ENCODE results near the gene SH3PXD2B.

SH3PXD2B gene

DNA sequence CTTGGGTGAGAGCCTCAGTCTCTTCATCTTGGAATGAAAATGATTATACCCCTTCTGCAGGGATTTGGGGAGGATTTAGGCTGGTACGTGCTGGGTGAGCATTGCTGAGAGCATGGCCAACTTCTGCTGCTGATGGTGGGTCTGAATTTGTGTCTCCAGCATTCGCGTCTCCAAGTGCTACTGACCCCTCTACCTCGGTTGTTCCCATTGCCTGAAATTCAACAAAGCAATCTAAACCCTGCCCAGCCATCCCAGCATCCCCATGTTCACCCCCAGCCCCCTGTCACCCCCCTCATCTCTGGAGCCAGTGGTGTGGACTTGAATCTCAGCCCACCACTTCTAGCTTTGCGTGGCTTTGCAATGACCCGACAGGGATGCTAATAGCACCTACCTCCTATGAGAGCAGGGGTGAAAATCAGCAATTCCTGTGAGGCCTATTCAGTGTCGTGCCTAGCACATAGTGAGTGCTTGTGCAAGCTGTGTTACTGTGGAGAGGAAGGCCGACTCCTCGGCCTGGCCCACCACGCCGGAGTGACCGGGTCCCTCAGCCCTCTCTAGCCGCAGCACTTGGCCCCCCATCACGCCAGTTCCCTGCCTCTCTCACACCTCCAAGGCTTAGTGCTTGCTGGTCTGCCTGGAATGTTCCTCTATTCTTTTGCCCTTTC, 43.4 kb upstream of the SH3PXD2B start:
- TF ChIP-seq, protein P1, sequence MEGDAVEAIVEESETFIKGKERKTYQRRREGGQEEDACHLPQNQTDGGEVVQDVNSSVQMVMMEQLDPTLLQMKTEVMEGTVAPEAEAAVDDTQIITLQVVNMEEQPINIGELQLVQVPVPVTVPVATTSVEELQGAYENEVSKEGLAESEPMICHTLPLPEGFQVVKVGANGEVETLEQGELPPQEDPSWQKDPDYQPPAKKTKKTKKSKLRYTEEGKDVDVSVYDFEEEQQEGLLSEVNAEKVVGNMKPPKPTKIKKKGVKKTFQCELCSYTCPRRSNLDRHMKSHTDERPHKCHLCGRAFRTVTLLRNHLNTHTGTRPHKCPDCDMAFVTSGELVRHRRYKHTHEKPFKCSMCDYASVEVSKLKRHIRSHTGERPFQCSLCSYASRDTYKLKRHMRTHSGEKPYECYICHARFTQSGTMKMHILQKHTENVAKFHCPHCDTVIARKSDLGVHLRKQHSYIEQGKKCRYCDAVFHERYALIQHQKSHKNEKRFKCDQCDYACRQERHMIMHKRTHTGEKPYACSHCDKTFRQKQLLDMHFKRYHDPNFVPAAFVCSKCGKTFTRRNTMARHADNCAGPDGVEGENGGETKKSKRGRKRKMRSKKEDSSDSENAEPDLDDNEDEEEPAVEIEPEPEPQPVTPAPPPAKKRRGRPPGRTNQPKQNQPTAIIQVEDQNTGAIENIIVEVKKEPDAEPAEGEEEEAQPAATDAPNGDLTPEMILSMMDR (IDR thresholded peaks at IDR 0.05; ENCODE audit: insufficient read depth, low read depth, low read length, missing control alignments) = no peak
- DNase-seq (ENCODE audit: low read depth) = no peak
- H3K4me3 ChIP-seq (ENCODE audit: low read length) = no peak overlapping the region

DNA sequence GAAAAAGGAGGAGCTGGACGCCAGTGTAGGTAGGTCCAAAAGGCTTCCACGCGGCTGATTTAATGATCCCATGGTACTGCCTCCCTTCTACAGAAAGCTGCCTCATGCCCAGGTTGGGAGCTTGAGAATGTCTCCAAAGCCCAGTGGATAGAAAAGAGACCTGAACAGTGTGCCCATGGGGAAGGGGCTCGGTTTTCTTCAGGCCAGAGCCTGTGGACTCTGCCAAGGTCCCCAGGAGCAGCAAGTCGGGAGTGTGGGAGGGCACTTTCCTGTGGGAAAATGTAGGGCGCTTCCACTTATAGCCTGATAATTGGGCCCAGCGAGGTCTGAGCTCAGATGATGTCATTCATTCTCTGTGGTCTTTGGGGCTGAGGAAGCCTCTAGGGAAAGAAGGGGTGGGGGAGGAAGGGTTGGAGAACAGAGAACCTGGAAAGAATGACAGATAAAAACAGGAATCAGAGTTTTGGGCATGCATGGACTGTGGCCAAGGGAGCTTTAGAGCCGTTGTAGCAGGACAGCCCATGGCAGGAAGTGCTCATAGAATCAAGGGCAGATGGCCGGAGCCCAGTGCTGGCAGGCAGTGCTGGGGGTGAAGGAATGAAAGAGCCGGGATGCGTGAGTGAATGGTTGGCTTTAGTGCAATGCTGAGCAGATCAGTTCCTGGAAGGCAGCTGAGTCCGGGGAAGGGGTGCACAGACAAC, 42.5 kb upstream of the SH3PXD2B start:
- no peak overlapping the region for H3K4me3 ChIP-seq (ENCODE audit: low read length)
- TF ChIP-seq, protein P1 (IDR thresholded peaks at IDR 0.05; ENCODE audit: insufficient read depth, low read depth, low read length, missing control alignments) = no peak
- DNase-seq (ENCODE audit: low read depth) = no peak

DNA sequence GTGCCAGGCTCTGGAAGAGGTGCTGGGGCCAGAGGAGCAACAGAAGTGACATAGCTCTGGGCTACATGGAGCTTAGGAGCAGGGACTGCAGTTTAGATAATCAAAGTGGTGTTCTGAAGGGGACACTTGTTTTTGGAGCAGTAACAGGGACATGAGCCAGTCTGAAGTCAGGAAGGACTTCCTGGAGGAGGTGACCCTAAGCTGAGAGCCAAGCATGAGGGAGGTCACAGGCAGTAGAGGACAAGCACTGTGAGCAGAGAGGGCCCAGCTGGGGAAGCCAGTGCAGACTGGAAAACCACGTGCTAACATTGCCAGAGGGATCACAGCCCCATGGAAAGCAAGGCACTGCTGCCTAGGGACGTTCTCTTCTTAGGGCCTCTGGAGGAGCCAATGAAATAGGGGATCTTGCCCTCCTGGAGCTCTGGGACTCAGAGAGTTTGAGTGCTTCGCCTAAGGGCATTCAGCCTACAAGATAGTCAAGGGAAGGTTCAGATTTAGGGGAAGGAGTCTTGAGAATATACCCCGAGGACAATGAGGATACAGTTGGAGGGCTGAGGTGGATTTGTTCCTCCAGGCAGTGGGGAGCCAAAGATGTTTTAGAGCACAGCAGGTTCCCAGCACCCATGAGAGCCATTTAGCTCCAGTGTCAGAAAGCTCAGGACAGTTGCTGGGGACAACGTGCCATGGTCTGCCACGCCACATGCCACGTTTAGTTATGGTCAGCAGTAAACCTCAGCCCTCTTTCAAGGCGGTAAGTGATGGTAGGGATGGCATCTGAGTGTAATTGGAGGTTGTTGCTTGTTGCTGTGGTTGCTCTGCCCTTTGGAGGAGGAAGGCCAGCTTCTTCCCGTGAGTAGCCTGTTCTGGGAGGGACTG, 40.5 kb upstream of the SH3PXD2B start:
- TF ChIP-seq, protein P1 (IDR thresholded peaks at IDR 0.05; ENCODE audit: insufficient read depth, low read depth, low read length, missing control alignments) = no peak
- no peak overlapping the region for H3K4me3 ChIP-seq (ENCODE audit: low read length)
- DNase-seq (ENCODE audit: low read depth) = no peak

DNA sequence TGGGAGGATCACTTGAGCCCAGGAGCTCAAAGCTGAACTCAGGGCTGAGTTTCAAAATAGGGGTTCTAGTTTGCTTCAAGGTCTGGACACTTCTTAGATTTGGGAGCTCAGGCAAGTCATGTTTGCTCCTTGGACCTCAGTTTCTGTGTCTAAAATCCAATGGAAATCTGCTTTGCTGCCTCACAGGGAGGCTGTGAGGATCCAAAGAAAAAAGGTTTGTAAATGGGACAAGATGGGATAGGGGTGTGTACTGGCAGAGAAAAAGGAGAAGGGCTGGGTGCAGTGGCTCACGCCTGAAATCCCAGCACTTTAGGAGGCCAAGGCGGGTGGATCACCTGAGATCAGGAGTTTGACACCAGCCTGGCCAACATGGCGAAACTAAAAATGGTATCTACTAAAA, 39.6 kb upstream of the SH3PXD2B start:
- no peak overlapping the region for H3K4me3 ChIP-seq (ENCODE audit: low read length)
- TF ChIP-seq, protein P1 (IDR thresholded peaks at IDR 0.05; ENCODE audit: insufficient read depth, low read depth, low read length, missing control alignments) = no peak
- no peak for DNase-seq (ENCODE audit: low read depth)

DNA sequence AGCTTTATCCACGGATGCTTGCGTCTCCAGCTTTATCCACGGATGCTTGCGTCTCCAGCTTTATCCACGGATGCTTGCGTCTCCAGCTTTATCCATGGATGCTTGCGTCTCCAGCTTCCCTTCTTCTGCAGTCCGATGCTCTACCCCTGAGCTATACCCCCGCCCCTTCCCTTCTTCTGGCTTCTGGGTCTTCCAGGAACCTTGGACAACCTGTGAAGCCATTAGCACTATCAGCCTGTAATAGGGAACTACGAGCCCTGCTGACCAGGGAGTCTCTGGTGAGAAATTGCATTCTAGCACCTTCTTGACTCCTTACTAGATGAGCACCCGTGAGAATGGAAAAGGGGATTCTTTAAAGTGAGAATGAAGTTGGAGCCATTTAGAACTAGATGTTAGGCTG, 39.1 kb upstream of the SH3PXD2B start:
- DNase-seq (ENCODE audit: low read depth) = no peak
- TF ChIP-seq, protein P1 (IDR thresholded peaks at IDR 0.05; ENCODE audit: insufficient read depth, low read depth, low read length, missing control alignments) = no peak
- H3K4me3 ChIP-seq (ENCODE audit: low read length) = no peak overlapping the region

DNA sequence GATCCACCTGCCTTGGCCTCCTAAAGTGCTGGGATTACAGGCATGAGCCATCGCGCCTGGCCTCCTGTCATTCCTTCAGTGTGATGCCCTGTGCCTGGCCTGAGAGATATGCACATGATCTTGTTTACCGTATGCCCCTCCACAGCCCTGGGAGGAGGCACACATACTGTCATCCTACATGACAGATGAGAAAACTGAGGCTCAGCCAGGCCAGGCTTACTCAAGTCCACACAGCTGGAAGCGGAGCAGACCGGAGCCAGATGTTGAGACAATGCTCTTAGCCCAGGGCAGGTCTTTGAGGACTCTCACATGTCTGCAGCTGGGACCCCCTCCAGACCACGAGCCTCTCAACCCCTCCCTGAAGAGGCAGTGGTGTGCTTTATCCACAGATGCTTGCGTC, 38.7 kb upstream of the SH3PXD2B start:
- no peak for DNase-seq (ENCODE audit: low read depth)
- TF ChIP-seq, protein P1 (IDR thresholded peaks at IDR 0.05; ENCODE audit: insufficient read depth, low read depth, low read length, missing control alignments) = no peak
- H3K4me3 ChIP-seq (ENCODE audit: low read length) = no peak overlapping the region
